ENCODE results near the gene EYS. TPM values are rescaled to one million over a fixed set of nuclear protein-coding genes. Genes with fewer than 3 reads are reported as not detected.

Gene EYS
- total and polyA plus RNA-seq, 3 experiments from 2014 or later = not detected

DNA sequence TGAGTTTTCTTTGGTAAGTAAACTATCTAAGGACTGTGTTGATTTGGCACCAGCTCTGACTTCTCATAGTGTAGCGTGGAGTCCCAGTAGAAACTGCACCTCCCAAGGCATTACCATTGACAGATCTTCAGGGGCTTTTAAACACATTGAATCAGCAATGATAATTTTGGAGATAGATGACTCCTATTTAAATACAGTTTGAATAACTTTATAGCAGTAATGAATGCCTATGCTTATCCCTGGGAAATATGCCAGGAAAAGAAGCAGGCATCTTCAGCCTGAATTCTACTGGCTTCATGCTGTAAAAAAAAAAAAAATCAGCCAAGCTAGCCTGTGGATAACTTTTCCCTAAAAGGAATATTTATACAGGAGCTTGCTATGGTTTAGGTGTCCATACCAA is 895.9 kb downstream of the EYS start:
- Histone ChIP-seq H3K9me3 (ENCODE audit: low read length) (no peaks in the 10 kb centered on the region), H3K4me1 (ENCODE audit: insufficient read depth, low read length) (no peaks in the 10 kb centered on the region), H3K4me3 (ENCODE audit: low read length) (no peak overlapping the region), H3K36me3 (ENCODE audit: insufficient read depth, low read length) (no peaks in the 10 kb centered on the region), H3K27me3 (ENCODE audit: insufficient read depth, low read length, poor library complexity, severe bottlenecking) (no peaks in the 10 kb centered on the region), H3K27ac (ENCODE audit: low read depth, low read length) (no peak overlapping the region)
- Mint-ChIP-seq H3K27me3 (no peaks in the 10 kb centered on the region), H3K36me3 (no peaks in the 10 kb centered on the region), H3K27ac (no peak overlapping the region), H3K4me1 (no peaks in the 10 kb centered on the region), H3K4me3 (no peak overlapping the region), H3K9me3 (peaks cover 0 to 16% (median 7%) of the 10 kb centered on the region in 5 donors)
- ChIA-PET CTCF (no interaction called here), POLR2A (no interaction called here)
- no peak for DNase-seq

DNA sequence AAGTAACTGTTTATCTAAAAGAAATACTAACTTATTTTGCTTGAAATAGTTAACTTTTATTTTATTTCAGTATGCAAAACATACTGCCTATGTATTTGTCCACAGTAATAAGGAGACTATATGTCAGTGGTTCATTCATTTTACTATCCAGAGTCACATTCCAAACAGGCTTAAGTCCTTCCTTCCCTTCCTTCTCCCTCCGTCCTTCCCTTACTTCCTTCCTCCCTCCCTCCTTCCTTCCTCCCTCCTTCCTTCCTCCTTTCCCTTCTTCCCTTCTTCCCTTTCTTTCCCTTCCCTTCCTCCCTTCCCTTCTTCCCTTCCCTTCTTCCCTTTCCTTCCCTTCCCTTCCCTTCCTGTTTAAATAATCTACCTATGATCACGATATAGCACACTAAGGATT is 899.2 kb downstream of the EYS start:
- Mint-ChIP-seq H3K27ac (no peak overlapping the region), H3K4me1 (no peaks in the 10 kb centered on the region)

DNA sequence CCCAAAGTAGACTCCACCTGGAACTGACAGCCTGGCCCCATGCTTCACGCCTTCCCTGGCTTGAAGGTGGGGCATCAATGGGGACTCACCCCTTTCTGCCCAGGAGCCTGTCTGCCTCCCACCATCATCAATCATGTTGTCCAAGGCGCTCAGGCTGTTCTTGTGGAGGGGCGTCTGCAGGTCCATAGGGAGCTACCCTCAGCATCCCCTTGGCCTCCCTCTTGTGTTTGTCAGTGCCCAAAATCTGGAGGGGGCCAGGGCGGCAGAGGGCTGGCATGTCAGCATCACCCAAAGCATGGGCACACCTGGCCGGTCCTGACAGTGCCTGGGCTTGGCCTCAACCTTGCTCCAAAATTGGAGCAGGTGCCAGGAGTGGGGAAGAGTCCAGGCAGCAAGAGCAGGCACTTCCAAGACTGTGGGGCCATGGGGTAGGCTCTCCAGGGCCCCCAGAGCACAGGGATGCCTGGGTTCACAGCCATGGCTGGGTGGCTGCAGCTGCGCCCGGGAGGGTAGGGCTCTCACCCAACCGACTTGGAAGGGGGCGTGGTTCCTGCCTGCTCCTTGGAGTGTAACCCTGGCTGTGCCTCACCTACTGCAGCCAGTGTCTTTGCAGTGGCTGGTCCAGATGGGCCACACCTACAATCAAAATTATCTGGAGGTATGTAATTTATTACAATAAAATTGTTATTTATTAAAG is 903.4 kb downstream of the EYS start:
- Mint-ChIP-seq H3K36me3 (no peaks in the 10 kb centered on the region), H3K27ac (no peak overlapping the region), H3K9me3 (peaks cover 0 to 15% (median 0%) of the 10 kb centered on the region in 5 donors), H3K27me3 (no peaks in the 10 kb centered on the region), H3K4me1 (no peaks in the 10 kb centered on the region), H3K4me3 (no peak overlapping the region)
- no peak overlapping the region for H3K4me3 ChIP-seq (ENCODE audit: low read length)
- no peak for DNase-seq
- H3K27ac ChIP-seq (ENCODE audit: low read depth, low read length) = no peak overlapping the region
- ChIA-PET CTCF (no interaction called here), POLR2A (no interaction called here)
- H3K9me3 ChIP-seq (ENCODE audit: low read length) = no peaks in the 10 kb centered on the region
- H3K36me3 ChIP-seq (ENCODE audit: insufficient read depth, low read length) = no peaks in the 10 kb centered on the region
- H3K27me3 ChIP-seq (ENCODE audit: insufficient read depth, low read length, poor library complexity, severe bottlenecking) = no peaks in the 10 kb centered on the region
- no peaks in the 10 kb centered on the region for H3K4me1 ChIP-seq (ENCODE audit: insufficient read depth, low read length)

More for the DNA sequence above, 899.2 kb downstream of the EYS start:
- no peaks in the 10 kb centered on the region for H3K36me3 ChIP-seq (ENCODE audit: insufficient read depth, low read length)
- H3K4me3 Mint-ChIP-seq = no peak overlapping the region
- H3K27me3 Mint-ChIP-seq = no peaks in the 10 kb centered on the region
- no peaks in the 10 kb centered on the region for H3K36me3 Mint-ChIP-seq
- no peaks in the 10 kb centered on the region for H3K4me1 ChIP-seq (ENCODE audit: insufficient read depth, low read length)
- DNase-seq = no peak
- H3K27me3 ChIP-seq (ENCODE audit: insufficient read depth, low read length, poor library complexity, severe bottlenecking) = no peaks in the 10 kb centered on the region
- no peak overlapping the region for H3K27ac ChIP-seq (ENCODE audit: low read depth, low read length)
- ChIA-PET POLR2A (no interaction called here), CTCF (no interaction called here)
- no peaks in the 10 kb centered on the region for H3K9me3 ChIP-seq (ENCODE audit: low read length)
- peaks cover 0 to 10% (median 7%) of the 10 kb centered on the region in 5 donors for H3K9me3 Mint-ChIP-seq
- no peak overlapping the region for H3K4me3 ChIP-seq (ENCODE audit: low read length)

DNA sequence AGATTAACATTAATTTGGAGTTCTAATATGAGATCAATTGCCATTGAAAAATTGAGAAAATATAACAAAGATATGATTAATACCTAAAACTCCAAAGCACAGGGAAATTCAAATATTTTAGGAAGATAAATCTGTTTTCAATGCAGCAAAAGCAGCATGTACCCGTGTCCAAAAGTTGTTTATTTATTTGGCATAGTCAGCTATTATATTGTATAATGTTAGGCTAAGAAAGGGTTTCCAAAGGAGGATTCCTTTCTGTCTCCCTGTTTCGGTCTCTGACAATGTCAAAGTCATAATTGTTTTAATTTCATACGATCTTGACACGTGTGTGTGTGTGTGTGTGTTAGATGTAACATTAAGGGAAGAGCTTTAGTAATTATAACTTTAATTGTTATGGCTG is 914.5 kb downstream of the EYS start:
- H3K9me3 Mint-ChIP-seq = peaks cover 2 to 38% (median 11%) of the 10 kb centered on the region in 5 donors
- no peak for DNase-seq
- POLR2A ChIA-PET = no interaction called here
- CTCF ChIA-PET = no interaction called here
- Histone ChIP-seq H3K4me3 (ENCODE audit: low read length) (no peak overlapping the region), H3K9me3 (ENCODE audit: low read length) (no peaks in the 10 kb centered on the region), H3K27ac (ENCODE audit: low read depth, low read length) (no peak overlapping the region), H3K27me3 (ENCODE audit: insufficient read depth, low read length, poor library complexity, severe bottlenecking) (no peaks in the 10 kb centered on the region), H3K4me1 (ENCODE audit: insufficient read depth, low read length) (no peaks in the 10 kb centered on the region), H3K36me3 (ENCODE audit: insufficient read depth, low read length) (no peaks in the 10 kb centered on the region)
- no peaks in the 10 kb centered on the region for H3K27me3 Mint-ChIP-seq
- H3K36me3 Mint-ChIP-seq = no peaks in the 10 kb centered on the region
- no peaks in the 10 kb centered on the region for H3K4me1 Mint-ChIP-seq
- no peak overlapping the region for H3K4me3 Mint-ChIP-seq
- no peak overlapping the region for H3K27ac Mint-ChIP-seq

- H3K4me3 ChIP-seq (ENCODE audit: low read length) = no peak overlapping the region
- no peaks in the 10 kb centered on the region for H3K36me3 Mint-ChIP-seq
- H3K4me3 Mint-ChIP-seq = no peak overlapping the region
- no peaks in the 10 kb centered on the region for H3K36me3 ChIP-seq (ENCODE audit: insufficient read depth, low read length)
- H3K27ac Mint-ChIP-seq = no peak overlapping the region
- no peaks in the 10 kb centered on the region for H3K4me1 Mint-ChIP-seq
- no peaks in the 10 kb centered on the region for H3K27me3 Mint-ChIP-seq
- no peaks in the 10 kb centered on the region for H3K27me3 ChIP-seq (ENCODE audit: insufficient read depth, low read length, poor library complexity, severe bottlenecking)
- DNase-seq = no peak
- CTCF ChIA-PET = no interaction called here
- H3K9me3 ChIP-seq (ENCODE audit: low read length) = no peaks in the 10 kb centered on the region
- POLR2A ChIA-PET = no interaction called here
- H3K4me1 ChIP-seq (ENCODE audit: insufficient read depth, low read length) = no peaks in the 10 kb centered on the region
- no peak overlapping the region for H3K27ac ChIP-seq (ENCODE audit: low read depth, low read length)
- peaks cover 5 to 24% (median 11%) of the 10 kb centered on the region in 5 donors for H3K9me3 Mint-ChIP-seq
Observed at GRCh38 chr6:64789476-64789875, 917.5 kb downstream of the EYS start.

- Histone ChIP-seq H3K4me3 (ENCODE audit: low read length) (no peak overlapping the region), H3K36me3 (ENCODE audit: insufficient read depth, low read length) (no peaks in the 10 kb centered on the region), H3K9me3 (ENCODE audit: low read length) (no peaks in the 10 kb centered on the region), H3K27ac (ENCODE audit: low read depth, low read length) (no peak overlapping the region), H3K4me1 (ENCODE audit: insufficient read depth, low read length) (no peaks in the 10 kb centered on the region), H3K27me3 (ENCODE audit: insufficient read depth, low read length, poor library complexity, severe bottlenecking) (no peaks in the 10 kb centered on the region)
- DNase-seq = no peak
- ChIA-PET CTCF (no interaction called here), POLR2A (no interaction called here)
- H3K27ac Mint-ChIP-seq = no peak overlapping the region
- H3K9me3 Mint-ChIP-seq = peaks cover 0 to 20% (median 13%) of the 10 kb centered on the region in 5 donors
- no peak overlapping the region for H3K4me3 Mint-ChIP-seq
- no peaks in the 10 kb centered on the region for H3K36me3 Mint-ChIP-seq
- H3K27me3 Mint-ChIP-seq = no peaks in the 10 kb centered on the region
- H3K4me1 Mint-ChIP-seq = no peaks in the 10 kb centered on the region
Observed at GRCh38 chr6:64786736-64787135, 920.3 kb downstream of the EYS start.

- CTCF ChIA-PET = no interaction called here
- Mint-ChIP-seq H3K27me3 (no peaks in the 10 kb centered on the region), H3K36me3 (no peaks in the 10 kb centered on the region)
Observed at GRCh38 chr6:64782877-64783276, 924.1 kb downstream of the EYS start.

GRCh38 chr6:64777941-64778785 is 928.9 kb downstream of the EYS start:
- no peaks in the 10 kb centered on the region for H3K27me3 ChIP-seq (ENCODE audit: insufficient read depth, low read length, poor library complexity, severe bottlenecking)
- CTCF ChIA-PET = no interaction called here
- DNase-seq = no peak
- no peak overlapping the region for H3K4me3 ChIP-seq (ENCODE audit: low read length)
- H3K4me1 ChIP-seq (ENCODE audit: insufficient read depth, low read length) = no peaks in the 10 kb centered on the region
- Mint-ChIP-seq H3K9me3 (peaks cover 2 to 34% (median 6%) of the 10 kb centered on the region in 5 donors), H3K4me3 (no peak overlapping the region), H3K4me1 (no peaks in the 10 kb centered on the region), H3K27ac (no peak overlapping the region), H3K36me3 (no peaks in the 10 kb centered on the region), H3K27me3 (no peaks in the 10 kb centered on the region)
- H3K27ac ChIP-seq (ENCODE audit: low read depth, low read length) = no peak overlapping the region
- POLR2A ChIA-PET = no interaction called here
- no peaks in the 10 kb centered on the region for H3K36me3 ChIP-seq (ENCODE audit: insufficient read depth, low read length)
- H3K9me3 ChIP-seq (ENCODE audit: low read length) = no peaks in the 10 kb centered on the region

More at GRCh38 chr6:64782877-64783276, 924.1 kb downstream of the EYS start:
- DNase-seq = no peak
- H3K27ac Mint-ChIP-seq = no peak overlapping the region
- Histone ChIP-seq H3K27ac (ENCODE audit: low read depth, low read length) (no peak overlapping the region), H3K36me3 (ENCODE audit: insufficient read depth, low read length) (no peaks in the 10 kb centered on the region), H3K27me3 (ENCODE audit: insufficient read depth, low read length, poor library complexity, severe bottlenecking) (no peaks in the 10 kb centered on the region), H3K4me1 (ENCODE audit: insufficient read depth, low read length) (no peaks in the 10 kb centered on the region), H3K4me3 (ENCODE audit: low read length) (no peak overlapping the region), H3K9me3 (ENCODE audit: low read length) (no peaks in the 10 kb centered on the region)
- POLR2A ChIA-PET = no interaction called here
- H3K4me3 Mint-ChIP-seq = no peak overlapping the region
- H3K4me1 Mint-ChIP-seq = no peaks in the 10 kb centered on the region
- H3K9me3 Mint-ChIP-seq = peaks cover 3 to 34% (median 9%) of the 10 kb centered on the region in 5 donors

Measured in CD8-positive, alpha-beta memory T cell (primary cell).